ENCODE measurements around the gene TEX26. TPM values are rescaled to one million over a fixed set of nuclear protein-coding genes. Genes with fewer than 3 reads are reported as not detected.

TEX26 gene
- total RNA-seq, 4 donors from 2014 or later, result not detected

- H3K4me3 ChIP-seq, result no peak overlapping the region
- no peak for DNase-seq
- intact Hi-C loops (cut with DNase I), result no loop called here
- H3K27me3 ChIP-seq, result peaks cover 0 to 28% (median 0%) of the 10 kb centered on the region in 4 donors
- no peaks in the 10 kb centered on the region for H3K36me3 ChIP-seq
- no peak overlapping the region for H3K27ac ChIP-seq
- H3K4me1 ChIP-seq, result peaks cover 0 to 32% (median 9%) of the 10 kb centered on the region in 3 donors
- 76 to 82% methylated on average over 5 of the region's 5 CpGs for WGBS, 2 donors
- TF ChIP-seq POLR2A (IDR thresholded peaks at IDR 0.05) (no peak), CTCF (IDR thresholded peaks at IDR 0.05) (no peak)
- no peaks in the 10 kb centered on the region for H3K9me3 ChIP-seq
Observed at GRCh38 chr13:30900952-30901749, 31.3 kb upstream of the TEX26 start.

- DNase-seq, result no peak
- Histone ChIP-seq H3K27me3 (peaks cover 0 to 44% (median 0%) of the 10 kb centered on the region in 4 donors), H3K9me3 (no peaks in the 10 kb centered on the region), H3K4me1 (peaks cover 22 to 45% (median 35%) of the 10 kb centered on the region in 3 donors), H3K27ac (no peak overlapping the region), H3K36me3 (no peaks in the 10 kb centered on the region), H3K4me3 (no peak overlapping the region)
- intact Hi-C loops (cut with DNase I), result no loop called here
- no peak for TF ChIP-seq CTCF (IDR thresholded peaks at IDR 0.05)
- no peak for TF ChIP-seq POLR2A (IDR thresholded peaks at IDR 0.05)
- WGBS, 2 donors, result 83 to 85% methylated on average over 1 of the region's 1 CpG
Observed at GRCh38 chr13:30904043-30904442, 28.4 kb upstream of the TEX26 start.

- Histone ChIP-seq H3K36me3 (no peaks in the 10 kb centered on the region), H3K4me3 (peak within 1 kb of the TSS; percentile 34 to 69 (median 46)), H3K4me1 (peaks cover 22 to 49% (median 33%) of the 10 kb centered on the region in 3 donors), H3K27me3 (peaks cover 0 to 44% (median 0%) of the 10 kb centered on the region in 4 donors), H3K27ac (peak within 1 kb of the TSS; percentile 49 to 86 (median 76)), H3K9me3 (no peaks in the 10 kb centered on the region)
- no peak for TF ChIP-seq POLR2A (IDR thresholded peaks at IDR 0.05)
- TF ChIP-seq CTCF (IDR thresholded peaks at IDR 0.05), result no peak
- peak; percentile 6 for DNase-seq
- intact Hi-C loops (cut with DNase I), result no loop called here
- no CpG with 5 or more reads among the region's 35 CpGs for WGBS, 2 donors
Observed at GRCh38 chr13:30905932-30906383, 26.5 kb upstream of the TEX26 start, which contains the start of gene MEDAG. MEDAG (plus strand) TSS chr13:30906271; CDS start chr13:30906516, 245 bp downstream.

GRCh38 chr13:30906411-30907051 lies 25.9 kb upstream of the TEX26 start:
- peak overlapping the region; percentile 49 to 86 (median 76) for H3K27ac ChIP-seq
- H3K4me1 ChIP-seq, result peaks cover 22 to 54% (median 33%) of the 10 kb centered on the region in 3 donors
- DNase-seq, result no peak
- H3K27me3 ChIP-seq, result peaks cover 0 to 44% (median 0%) of the 10 kb centered on the region in 4 donors
- intact Hi-C loops (cut with DNase I), result no loop called here
- H3K9me3 ChIP-seq, result no peaks in the 10 kb centered on the region
- H3K36me3 ChIP-seq, result no peaks in the 10 kb centered on the region
- WGBS, 2 donors, result 33 to 45% methylated on average over 5 to 18 of the region's 60 CpGs
- peak overlapping the region; percentile 34 to 69 (median 46) for H3K4me3 ChIP-seq
- no peak for TF ChIP-seq CTCF (IDR thresholded peaks at IDR 0.05)
- TF ChIP-seq POLR2A (IDR thresholded peaks at IDR 0.05), result no peak
